H4 (cell line): ENCODE results near the gene HNMT. TPM values are rescaled to one million over a fixed set of nuclear protein-coding genes. Genes with fewer than 3 reads are reported as not detected.
"Not testable (repeated sequence)": the region's sequence is repeated elsewhere in the genome, so short reads cannot be mapped to it uniquely, and the experiment has no call there.

Experiments used
- DNase-seq: peaks from one replicate; pipeline ENCODE4 v3.0.0-alpha.2; 2015; ENCODE audit warnings: low spot score
- total RNA-seq: library from RNA; depleted of rRNA; stranded (reverse); fragments of >200 nt; shearing (Covaris generic); gene quantifications from 2 replicates; pipeline ENCODE4 v1.2.3, GENCODE V29; 2014; rRNA removed

HNMT gene
- 44.0 and 86.7 TPM in 2 replicates for total RNA-seq

DNA sequence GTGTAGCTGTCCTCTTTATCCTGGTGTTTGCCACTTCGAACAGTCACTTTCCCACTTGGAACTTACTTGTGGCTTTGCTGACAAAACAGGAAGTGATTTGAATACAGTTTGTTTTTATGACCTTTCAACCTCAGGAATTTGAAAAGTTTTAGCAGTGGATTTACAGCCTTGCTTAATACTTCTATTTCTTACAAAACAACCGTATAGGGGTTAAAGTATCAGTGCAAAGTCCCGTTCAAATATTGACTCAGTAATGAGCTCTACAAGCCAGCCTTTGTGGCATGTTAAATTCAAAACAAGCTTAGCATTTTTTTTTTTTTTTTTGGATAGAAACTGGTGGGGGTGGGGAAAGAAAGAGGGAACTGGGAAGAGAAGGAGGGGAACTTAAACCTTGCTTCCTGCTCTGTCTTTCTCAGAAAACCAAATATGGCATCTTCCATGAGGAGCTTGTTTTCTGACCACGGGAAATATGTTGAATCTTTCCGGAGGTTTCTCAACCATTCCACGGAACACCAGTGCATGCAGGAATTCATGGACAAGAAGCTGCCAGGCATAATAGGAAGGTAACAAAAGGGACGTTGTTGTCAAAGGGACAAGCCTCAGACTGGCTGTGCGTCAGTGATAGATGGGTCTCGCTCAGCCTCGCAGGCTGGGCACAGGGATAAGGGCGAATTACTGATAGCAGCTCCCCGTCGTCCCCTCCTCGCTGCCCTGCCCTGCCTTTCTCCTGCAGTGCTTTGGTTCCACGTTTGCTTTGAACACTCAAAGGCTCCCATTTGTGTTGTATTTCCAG, at the start of gene HNMT:
TSS of gene HNMT (plus strand) at position 408 of the 793 bp plus-strand sequence. CDS start at position 427, 19 bp downstream.
- DNase-seq = peak; percentile 89

GRCh38 chr2:137921105-137921880, 43.0 kb upstream of the HNMT start:
- no peak for DNase-seq

DNA sequence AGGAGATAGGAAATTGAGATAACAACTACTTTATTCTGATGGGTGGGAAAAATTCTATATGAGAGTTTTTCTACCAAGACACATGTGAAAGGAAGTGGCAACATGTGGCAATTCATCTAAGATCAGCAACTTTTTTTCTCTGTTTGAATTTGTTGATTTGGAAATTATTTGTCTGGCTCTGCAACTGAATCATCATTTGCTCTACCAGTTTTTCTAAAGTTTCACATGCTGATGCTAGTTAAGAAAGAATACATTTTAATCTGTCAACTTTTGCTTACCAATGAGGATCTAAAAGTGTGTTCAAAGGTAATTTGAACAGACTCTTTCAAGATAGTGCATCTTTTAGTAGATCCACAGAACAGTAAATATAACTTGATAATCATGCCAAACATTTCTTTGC, 42.1 kb upstream of the HNMT start:
- DNase-seq = not testable (repeated sequence)

DNA sequence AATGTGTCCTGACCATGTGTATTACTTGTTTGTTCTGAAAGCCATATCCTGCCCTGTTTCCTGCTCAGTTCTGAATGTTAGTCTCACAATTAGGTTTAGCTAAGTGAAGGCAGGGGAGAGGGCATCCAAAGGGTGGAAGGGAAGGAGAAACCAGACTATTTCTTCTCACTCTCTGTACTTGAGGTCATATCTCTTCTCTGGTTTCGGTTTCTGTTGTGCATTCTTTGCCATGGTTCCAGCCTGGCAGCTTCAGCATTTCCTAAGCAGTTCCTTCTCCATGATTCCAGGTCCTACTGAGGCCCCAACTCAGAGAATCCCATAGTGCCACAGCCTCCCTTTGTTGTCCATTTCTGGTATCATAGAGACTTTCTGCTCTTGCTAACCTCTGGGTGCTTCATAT, 40.3 kb upstream of the HNMT start:
- peak; percentile 17 for DNase-seq

DNA sequence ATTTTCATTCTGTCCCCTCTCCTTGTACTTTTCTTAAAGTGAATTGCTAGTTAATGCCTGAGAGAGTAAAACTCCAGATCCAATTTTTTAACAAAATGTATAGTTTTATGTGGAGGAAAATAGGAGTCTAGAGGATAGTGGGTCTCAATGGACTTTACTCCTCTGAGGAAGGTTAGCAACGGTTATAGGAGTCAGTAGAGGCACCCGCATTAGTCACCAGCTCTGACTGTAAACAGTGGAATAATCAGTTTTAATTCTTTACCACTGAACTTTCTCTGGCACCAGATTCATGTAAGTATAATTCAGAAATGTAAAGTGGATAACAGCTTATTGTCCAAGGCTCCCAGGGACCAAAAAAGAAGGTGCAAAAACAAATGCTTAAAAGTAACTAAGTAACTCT, 38.7 kb upstream of the HNMT start:
- no peak for DNase-seq

GRCh38 chr2:137927846-137928245, 36.4 kb upstream of the HNMT start:
- no peak for DNase-seq

DNA sequence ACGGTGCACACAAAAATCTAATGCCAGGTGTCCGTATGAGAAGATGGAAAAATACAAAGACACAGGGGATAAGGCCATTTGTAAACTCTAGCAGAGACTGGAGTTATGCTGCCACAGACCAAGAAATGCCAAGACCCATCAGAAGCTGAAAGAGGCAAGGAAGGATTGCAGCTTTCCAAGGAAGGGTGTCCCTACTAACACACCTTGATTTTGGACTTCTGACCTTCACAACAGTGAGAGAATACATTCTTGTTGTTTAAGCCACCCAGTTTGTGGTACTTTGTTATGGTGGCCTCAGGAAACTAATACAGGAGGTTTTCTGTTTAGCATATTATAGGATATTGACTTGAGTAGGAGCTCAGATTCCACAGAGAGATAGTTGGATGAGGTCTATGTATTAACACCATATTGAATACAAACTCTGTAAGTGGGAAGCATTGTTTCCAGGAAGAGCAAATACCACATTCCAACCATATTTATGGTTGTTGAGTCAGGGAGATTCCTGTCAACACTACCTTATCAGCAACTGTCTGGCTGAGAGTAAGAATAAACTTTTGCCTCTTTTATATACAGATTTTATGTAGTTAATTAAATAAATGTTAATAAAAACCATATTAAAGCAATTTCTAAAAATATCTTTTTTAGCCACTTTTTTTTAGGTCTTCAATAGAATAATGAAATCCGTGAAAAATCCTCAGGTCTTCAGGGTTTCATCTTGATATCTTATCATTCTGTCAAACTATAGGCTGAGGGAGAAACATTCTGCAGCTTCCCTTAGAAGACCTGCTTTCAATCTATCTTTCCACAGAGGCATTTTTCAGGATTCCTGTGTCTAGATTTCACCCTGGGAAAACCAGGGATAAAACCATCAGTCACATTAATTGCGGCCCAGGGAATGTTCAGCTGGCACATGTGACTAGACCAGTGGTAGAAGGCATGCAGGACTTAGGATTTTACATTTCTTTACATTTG, 35.4 kb upstream of the HNMT start:
- DNase-seq = peak; percentile 30

DNA sequence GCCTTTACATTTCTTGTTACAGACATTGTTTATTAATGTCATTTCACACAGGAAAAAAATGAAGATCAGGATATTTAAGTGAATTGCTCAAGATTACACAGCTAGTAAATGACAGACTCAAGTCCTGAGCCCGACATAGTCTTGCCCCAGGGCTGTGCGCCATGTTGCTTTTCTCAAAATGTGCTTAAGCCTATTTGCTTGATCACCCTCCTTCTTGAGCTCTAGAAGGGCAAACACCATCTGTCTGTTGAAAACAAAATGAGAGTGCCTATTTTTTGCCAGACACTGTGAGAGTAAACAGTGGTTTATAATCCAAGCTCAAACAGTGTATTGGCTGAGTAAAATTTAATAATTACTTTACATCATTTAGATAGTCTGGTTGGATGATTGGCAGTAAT, 34.8 kb upstream of the HNMT start:
- no peak for DNase-seq

DNA sequence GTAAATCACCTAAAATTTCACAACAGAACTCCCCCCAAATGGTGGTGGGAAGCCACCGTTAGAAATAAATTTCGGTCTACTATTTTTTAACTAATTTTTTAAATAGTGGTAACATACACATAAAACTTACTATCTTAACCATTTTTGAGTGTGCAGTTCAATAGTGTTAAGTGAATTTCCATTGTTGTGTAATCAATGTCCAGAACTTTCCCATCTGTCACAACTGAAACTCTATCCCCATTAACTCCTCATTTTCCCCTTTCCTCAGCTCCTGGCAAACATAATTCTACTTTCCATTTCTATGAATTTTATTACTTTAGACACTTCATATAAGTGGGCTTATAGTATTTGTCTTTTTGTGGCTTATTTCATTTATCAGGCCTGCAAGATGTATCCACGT, 34.1 kb upstream of the HNMT start:
- DNase-seq = no peak

DNA sequence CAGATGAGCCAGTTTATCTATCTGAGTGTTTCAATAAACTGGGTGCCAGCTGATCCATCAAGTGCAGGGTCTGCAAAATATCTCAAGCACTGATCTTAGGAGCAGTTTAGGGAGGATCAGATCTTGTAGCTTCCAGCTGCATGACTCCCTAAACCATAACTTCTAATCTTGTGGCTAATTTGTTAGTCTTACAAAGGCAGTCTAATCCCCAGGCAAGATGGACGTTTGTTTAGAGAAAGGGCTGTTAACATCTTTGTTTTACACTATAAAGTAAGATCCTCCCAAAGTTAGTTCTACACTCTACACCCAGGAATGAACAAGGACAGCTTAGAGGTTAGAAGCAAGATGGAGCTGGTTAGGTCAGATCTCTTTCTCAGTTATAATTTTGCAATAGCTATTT, 28.7 kb upstream of the HNMT start:
- DNase-seq = peak; percentile 16

GRCh38 chr2:137937246-137937645, 27.0 kb upstream of the HNMT start:
- DNase-seq = no peak

GRCh38 chr2:137937778-137938177, 26.5 kb upstream of the HNMT start:
- peak; percentile 83 for DNase-seq

DNA sequence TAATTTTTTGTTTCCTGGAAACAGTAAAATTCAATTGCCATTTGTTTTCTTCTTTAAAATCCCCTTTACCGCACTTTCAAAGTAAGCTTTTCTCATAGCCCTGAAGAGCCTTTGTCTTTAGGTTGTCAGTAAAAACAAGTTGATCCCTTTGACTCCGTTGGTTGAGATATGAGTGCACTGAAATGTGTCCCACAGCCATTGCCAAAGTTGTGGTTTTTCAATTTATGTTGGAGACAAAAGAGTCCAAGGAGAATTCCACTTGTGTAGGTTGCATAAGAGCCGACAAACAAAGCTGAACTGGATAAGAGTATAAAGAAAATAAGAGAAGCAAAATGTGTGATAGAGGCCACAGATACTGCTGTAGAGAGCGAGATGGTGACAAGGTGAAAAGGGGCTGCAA, 26.1 kb upstream of the HNMT start:
- peak; percentile 89 for DNase-seq

- DNase-seq = no peak
These were observed 25.2 kb upstream of the HNMT start for GRCh38 chr2:137939026-137939425.

DNA sequence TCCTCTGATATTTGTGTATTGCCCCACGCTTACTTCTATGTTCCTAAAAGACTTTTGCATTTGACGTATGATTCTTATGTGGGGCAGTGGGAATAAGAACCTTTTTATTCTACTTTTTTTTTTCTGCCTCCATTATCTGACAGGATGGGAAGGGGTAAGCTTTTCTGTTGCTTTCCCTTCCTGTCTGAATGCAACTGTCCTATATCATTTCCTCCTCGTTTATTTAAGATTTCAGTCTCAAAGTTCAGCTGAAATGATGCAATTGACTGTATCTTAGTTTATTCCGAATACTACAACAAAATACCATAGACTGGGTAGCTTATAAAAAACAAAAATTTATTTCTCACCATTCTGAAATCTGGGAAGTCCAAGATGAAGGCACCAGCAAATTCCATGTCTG, 24.1 kb upstream of the HNMT start:
- DNase-seq = no peak

- no peak for DNase-seq
These were observed 22.0 kb upstream of the HNMT start for GRCh38 chr2:137942037-137942832.

- no peak for DNase-seq
These were observed 21.2 kb upstream of the HNMT start for GRCh38 chr2:137942833-137943677.

- DNase-seq = no peak
These were observed 20.5 kb upstream of the HNMT start for GRCh38 chr2:137943678-137944347.

- no peak for DNase-seq
These were observed 19.6 kb upstream of the HNMT start for GRCh38 chr2:137944714-137945113.

DNA sequence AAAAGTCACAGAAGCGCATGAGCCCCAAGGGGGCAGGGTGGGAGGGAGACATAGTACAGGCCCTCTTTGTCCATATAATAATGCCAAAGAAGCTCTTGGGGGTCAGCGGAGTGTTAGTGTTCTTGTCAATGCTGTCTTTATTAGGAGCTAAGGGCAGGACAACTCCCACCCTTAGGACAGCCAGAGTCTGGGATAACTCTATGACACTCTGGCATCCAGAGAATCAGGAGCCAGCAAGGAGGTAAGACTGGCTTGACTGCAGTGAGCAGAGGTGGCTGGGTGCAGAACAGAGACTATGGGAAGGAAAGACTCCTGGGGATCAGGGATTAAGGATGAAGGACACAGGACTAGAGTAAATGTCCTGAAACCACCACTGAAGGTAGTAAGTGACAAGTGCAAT, 19.0 kb upstream of the HNMT start:
- no peak for DNase-seq
